Mesodermal cell (in vitro differentiated cells): Measurements from ENCODE around the gene STK32C.
"Not testable (repeated sequence)": the region's sequence is repeated elsewhere in the genome, so short reads cannot be mapped to it uniquely, and the experiment has no call there.

Experiments used
- H3K27ac ChIP-seq: 2 replicates; pipeline ENCODE4 v1.7.0; 2013; ENCODE audit warnings: mild to moderate bottlenecking, low read depth, low read length, moderate library complexity; ENCODE audit not compliant: severe bottlenecking
- H3K36me3 ChIP-seq: 2 replicates; pipeline ENCODE4 v1.7.1; 2013; ENCODE audit warnings: mild to moderate bottlenecking, low read length, moderate library complexity; ENCODE audit not compliant: control insufficient read depth, insufficient read depth
- H3K4me1 ChIP-seq: one replicate; pipeline ENCODE4 v1.7.1; 2013; ENCODE audit warnings: mild to moderate bottlenecking, low read length; ENCODE audit not compliant: insufficient read depth, control insufficient read depth, poor library complexity, severe bottlenecking
- H3K4me3 ChIP-seq: 2 replicates; pipeline ENCODE4 v1.7.0; 2013; ENCODE audit warnings: low read length, control low read depth, mild to moderate bottlenecking; ENCODE audit not compliant: insufficient read depth, poor library complexity, severe bottlenecking; ENCODE audit errors: extremely low read depth
- H3K9me3 ChIP-seq: 2 replicates; pipeline ENCODE4 v1.7.1; 2013; ENCODE audit warnings: mild to moderate bottlenecking, low read length, moderate library complexity; ENCODE audit not compliant: control insufficient read depth
- WGBS, 2 experiments: methylation state at CpG; one replicate each; pipeline ENCODE4 v1.1.5; 2013; ENCODE audit warnings: missing lambda C conversion rate in 2 of 2; ENCODE audit not compliant: insufficient coverage in 2 of 2; 5-methylcytosine and 5-hydroxymethylcytosine counted together

STK32C gene

GRCh38 chr10:132300582-132300981 is 7.2 kb downstream of the STK32C start:
- H3K4me1 ChIP-seq = no peaks in the 10 kb centered on the region
- peaks cover 3% of the 10 kb centered on the region for H3K9me3 ChIP-seq
- H3K36me3 ChIP-seq = no peaks in the 10 kb centered on the region
- no peak overlapping the region for H3K4me3 ChIP-seq
- 70 to 74% methylated on average over 7 to 10 of the region's 10 CpGs for WGBS, 2 experiments
- H3K27ac ChIP-seq = no peak overlapping the region

- H3K36me3 ChIP-seq = no peaks in the 10 kb centered on the region
- H3K9me3 ChIP-seq = no peaks in the 10 kb centered on the region
- H3K4me3 ChIP-seq = no peak overlapping the region
- 91 to 92% methylated on average over 23 to 26 of the region's 34 CpGs for WGBS, 2 experiments
- no peaks in the 10 kb centered on the region for H3K4me1 ChIP-seq
- no peak overlapping the region for H3K27ac ChIP-seq
These were observed 8.1 kb downstream of the STK32C start for GRCh38 chr10:132299371-132300336.

GRCh38 chr10:132298038-132298881 is 9.5 kb downstream of the STK32C start:
- WGBS, 2 experiments = 78 to 83% methylated on average over 17 to 24 of the region's 28 CpGs
- H3K4me1 ChIP-seq = peaks cover 7% of the 10 kb centered on the region
- H3K36me3 ChIP-seq = no peaks in the 10 kb centered on the region
- H3K4me3 ChIP-seq = no peak overlapping the region
- no peak overlapping the region for H3K27ac ChIP-seq
- H3K9me3 ChIP-seq = no peaks in the 10 kb centered on the region

- Histone ChIP-seq H3K4me3 (no peak overlapping the region), H3K4me1 (peaks cover 8% of the 10 kb centered on the region), H3K27ac (no peak overlapping the region), H3K9me3 (no peaks in the 10 kb centered on the region), H3K36me3 (no peaks in the 10 kb centered on the region)
- WGBS, 2 experiments = 64 to 70% methylated on average over 7 to 9 of the region's 9 CpGs
These were observed 10.2 kb downstream of the STK32C start for GRCh38 chr10:132297526-132297925.

GRCh38 chr10:132296666-132297443 is 10.9 kb downstream of the STK32C start:
- 91 to 95% methylated on average over 20 to 25 of the region's 28 CpGs for WGBS, 2 experiments
- Histone ChIP-seq H3K9me3 (no peaks in the 10 kb centered on the region), H3K4me1 (peaks cover 8% of the 10 kb centered on the region), H3K36me3 (no peaks in the 10 kb centered on the region), H3K27ac (no peak overlapping the region), H3K4me3 (no peak overlapping the region)

GRCh38 chr10:132295481-132295880 is 12.3 kb downstream of the STK32C start:
- 90 to 94% methylated on average over 18 to 19 of the region's 23 CpGs for WGBS, 2 experiments
- H3K9me3 ChIP-seq, H3K4me1 ChIP-seq, H3K36me3 ChIP-seq, H3K4me3 ChIP-seq, H3K27ac ChIP-seq: not testable (repeated sequence)

- Histone ChIP-seq H3K4me3 (no peak overlapping the region), H3K36me3 (no peaks in the 10 kb centered on the region), H3K4me1 (peaks cover 8% of the 10 kb centered on the region), H3K27ac (no peak overlapping the region), H3K9me3 (no peaks in the 10 kb centered on the region)
- 77 to 79% methylated on average over 20 to 23 of the region's 23 CpGs for WGBS, 2 experiments
These were observed 13.0 kb downstream of the STK32C start for GRCh38 chr10:132294561-132295318.

GRCh38 chr10:132293813-132294520 is 13.8 kb downstream of the STK32C start:
- Histone ChIP-seq H3K9me3 (peaks cover 5% of the 10 kb centered on the region), H3K4me1 (peaks cover 8% of the 10 kb centered on the region), H3K4me3 (no peak overlapping the region), H3K36me3 (no peaks in the 10 kb centered on the region), H3K27ac (no peak overlapping the region)
- 75 to 77% methylated on average over 23 to 25 of the region's 25 CpGs for WGBS, 2 experiments

- 57 to 59% methylated on average over 15 to 16 of the region's 16 CpGs for WGBS, 2 experiments
- H3K4me1 ChIP-seq = peaks cover 8% of the 10 kb centered on the region
These were observed 14.4 kb downstream of the STK32C start for GRCh38 chr10:132293201-132293812.

More at GRCh38 chr10:132293201-132293812, 14.4 kb downstream of the STK32C start:
- no peak overlapping the region for H3K4me3 ChIP-seq
- no peak overlapping the region for H3K27ac ChIP-seq
- H3K36me3 ChIP-seq = no peaks in the 10 kb centered on the region
- peaks cover 10% of the 10 kb centered on the region for H3K9me3 ChIP-seq
